SK-N-SH (cell line): Measurements from ENCODE around the gene DEPDC7.

ENCODE experiments used
- FOXM1 ChIP-seq: IDR thresholded peaks from 2 replicates; pipeline ENCODE4 v1.4.0; 2012; ENCODE audit warnings: low read depth, mild to moderate bottlenecking
- RFX5 ChIP-seq: IDR thresholded peaks from 2 replicates; pipeline ENCODE4 v1.6.1; 2012; ENCODE audit warnings: mild to moderate bottlenecking, improper control_type of control experiment, low read length
- RXRA ChIP-seq: IDR thresholded peaks from 2 replicates; pipeline ENCODE4 v1.4.0; 2012; ENCODE audit warnings: low read depth, mild to moderate bottlenecking, borderline replicate concordance
- TF ChIP-seq, protein P1 (sequence below): fragments of 200-600 bp; sonication (generic); IDR thresholded peaks from 2 replicates; pipeline ENCODE4 v1.6.1; 2017; ENCODE audit warnings: antibody characterized with exemption, mild to moderate bottlenecking, moderate library complexity
- TF ChIP-seq, protein P2 (sequence below): IDR thresholded peaks from 2 replicates; pipeline ENCODE4 v1.4.0; 2012; ENCODE audit warnings: low read depth

DNA sequence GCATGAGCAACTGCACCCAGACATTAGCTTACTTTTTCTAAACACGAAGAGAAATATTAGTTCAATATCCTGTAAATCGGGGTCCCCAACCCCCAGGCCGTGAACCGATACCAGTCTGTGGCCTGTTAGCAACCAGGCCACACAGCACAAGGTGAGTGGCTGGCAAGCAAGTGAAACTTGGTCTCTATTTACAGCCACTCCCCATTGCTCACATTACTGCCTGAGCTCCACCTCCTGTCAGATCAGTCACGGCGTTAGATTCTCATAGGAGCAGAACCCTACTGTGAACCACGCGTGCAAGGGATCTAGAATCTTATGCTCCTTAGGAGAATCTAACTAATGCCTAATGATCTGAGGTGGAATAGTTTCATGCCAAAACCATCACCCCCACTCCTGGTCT, 27.8 kb upstream of the DEPDC7 start:
- TF ChIP-seq RXRA (no peak), RFX5 (no peak), FOXM1 (no peak)
- TF ChIP-seq, protein P1, sequence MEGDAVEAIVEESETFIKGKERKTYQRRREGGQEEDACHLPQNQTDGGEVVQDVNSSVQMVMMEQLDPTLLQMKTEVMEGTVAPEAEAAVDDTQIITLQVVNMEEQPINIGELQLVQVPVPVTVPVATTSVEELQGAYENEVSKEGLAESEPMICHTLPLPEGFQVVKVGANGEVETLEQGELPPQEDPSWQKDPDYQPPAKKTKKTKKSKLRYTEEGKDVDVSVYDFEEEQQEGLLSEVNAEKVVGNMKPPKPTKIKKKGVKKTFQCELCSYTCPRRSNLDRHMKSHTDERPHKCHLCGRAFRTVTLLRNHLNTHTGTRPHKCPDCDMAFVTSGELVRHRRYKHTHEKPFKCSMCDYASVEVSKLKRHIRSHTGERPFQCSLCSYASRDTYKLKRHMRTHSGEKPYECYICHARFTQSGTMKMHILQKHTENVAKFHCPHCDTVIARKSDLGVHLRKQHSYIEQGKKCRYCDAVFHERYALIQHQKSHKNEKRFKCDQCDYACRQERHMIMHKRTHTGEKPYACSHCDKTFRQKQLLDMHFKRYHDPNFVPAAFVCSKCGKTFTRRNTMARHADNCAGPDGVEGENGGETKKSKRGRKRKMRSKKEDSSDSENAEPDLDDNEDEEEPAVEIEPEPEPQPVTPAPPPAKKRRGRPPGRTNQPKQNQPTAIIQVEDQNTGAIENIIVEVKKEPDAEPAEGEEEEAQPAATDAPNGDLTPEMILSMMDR: no peak
- TF ChIP-seq, protein P2, sequence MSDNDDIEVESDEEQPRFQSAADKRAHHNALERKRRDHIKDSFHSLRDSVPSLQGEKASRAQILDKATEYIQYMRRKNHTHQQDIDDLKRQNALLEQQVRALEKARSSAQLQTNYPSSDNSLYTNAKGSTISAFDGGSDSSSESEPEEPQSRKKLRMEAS: no peak
